Upper lobe of right lung (tissue), 1 donor: ENCODE data around the gene SNIP1. TPM values are rescaled to one million over a fixed set of nuclear protein-coding genes. Genes with fewer than 3 reads are reported as not detected.

Experiments
- ATAC-seq: fragments of 200-7000 bp; cut with Tn5 transposase; one replicate; pipeline ENCODE4 v1.9.1; 2020; ENCODE audit warnings: mild to moderate bottlenecking, moderate library complexity
- DNase-seq: peaks from one replicate; pipeline ENCODE4 v3.0.0-alpha.2; 2020
- H3K27ac ChIP-seq: fragments of 200-600 bp; one replicate; pipeline ENCODE4 v1.8.0; 2022
- H3K27me3 ChIP-seq: fragments of 200-600 bp; one replicate; pipeline ENCODE4 v1.8.0; 2022; ENCODE audit warnings: mild to moderate bottlenecking
- H3K36me3 ChIP-seq: fragments of 200-600 bp; one replicate; pipeline ENCODE4 v1.8.0; 2022
- H3K4me1 ChIP-seq: fragments of 200-600 bp; one replicate; pipeline ENCODE4 v1.8.0; 2022
- H3K4me3 ChIP-seq: fragments of 200-600 bp; one replicate; pipeline ENCODE4 v1.8.0; 2022; ENCODE audit warnings: mild to moderate bottlenecking
- H3K9me3 ChIP-seq: fragments of 200-600 bp; one replicate; pipeline ENCODE4 v1.8.0; 2022
- intact Hi-C: fragments of 100-400 bp; cut with DNase I; formaldehyde crosslinking; loops from one replicate; pipeline ENCODE4 v1.11.0; 2022
- total RNA-seq: library from RNA; stranded (reverse); fragmentation: NEBNext Ultra II Directional; extraction: Animal tissue kit (Norgen Biotek cat#: 25700); gene quantifications from one replicate; pipeline ENCODE4 v1.2.1, GENCODE V29; 2021
- TF ChIP-seq, protein P1 (sequence below): fragments of 200-600 bp; IDR thresholded peaks from one replicate; pipeline ENCODE4 v1.8.0; 2022; ENCODE audit warnings: antibody characterized with exemption
- donor health status: DM: no; HTN: yes; CAD: no; lungs with severe emphysema.

The SNIP1 gene
- total RNA-seq, 1 donor from 2014 or later = 18.6 TPM

GRCh38 chr1:37574834-37575480 is 20.9 kb upstream of the SNIP1 start:
- no peak overlapping the region for H3K27ac ChIP-seq
- ATAC-seq (no peak), DNase-seq (no peak)
- H3K9me3 ChIP-seq = no peaks in the 10 kb centered on the region
- intact Hi-C loops = no loop called here
- H3K36me3 ChIP-seq = peaks cover 97% of the 10 kb centered on the region
- no peaks in the 10 kb centered on the region for H3K27me3 ChIP-seq
- TF ChIP-seq, protein P1, sequence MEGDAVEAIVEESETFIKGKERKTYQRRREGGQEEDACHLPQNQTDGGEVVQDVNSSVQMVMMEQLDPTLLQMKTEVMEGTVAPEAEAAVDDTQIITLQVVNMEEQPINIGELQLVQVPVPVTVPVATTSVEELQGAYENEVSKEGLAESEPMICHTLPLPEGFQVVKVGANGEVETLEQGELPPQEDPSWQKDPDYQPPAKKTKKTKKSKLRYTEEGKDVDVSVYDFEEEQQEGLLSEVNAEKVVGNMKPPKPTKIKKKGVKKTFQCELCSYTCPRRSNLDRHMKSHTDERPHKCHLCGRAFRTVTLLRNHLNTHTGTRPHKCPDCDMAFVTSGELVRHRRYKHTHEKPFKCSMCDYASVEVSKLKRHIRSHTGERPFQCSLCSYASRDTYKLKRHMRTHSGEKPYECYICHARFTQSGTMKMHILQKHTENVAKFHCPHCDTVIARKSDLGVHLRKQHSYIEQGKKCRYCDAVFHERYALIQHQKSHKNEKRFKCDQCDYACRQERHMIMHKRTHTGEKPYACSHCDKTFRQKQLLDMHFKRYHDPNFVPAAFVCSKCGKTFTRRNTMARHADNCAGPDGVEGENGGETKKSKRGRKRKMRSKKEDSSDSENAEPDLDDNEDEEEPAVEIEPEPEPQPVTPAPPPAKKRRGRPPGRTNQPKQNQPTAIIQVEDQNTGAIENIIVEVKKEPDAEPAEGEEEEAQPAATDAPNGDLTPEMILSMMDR = no peak
- no peak overlapping the region for H3K4me3 ChIP-seq
- no peaks in the 10 kb centered on the region for H3K4me1 ChIP-seq

- Histone ChIP-seq H3K27ac (no peak overlapping the region), H3K4me3 (no peak overlapping the region), H3K9me3 (no peaks in the 10 kb centered on the region), H3K4me1 (no peaks in the 10 kb centered on the region), H3K36me3 (peaks cover 99% of the 10 kb centered on the region), H3K27me3 (no peaks in the 10 kb centered on the region)
- DNase-seq (no peak), ATAC-seq (no peak)
- TF ChIP-seq, protein P1 = no peak
- intact Hi-C loops = no loop called here
Observed at GRCh38 chr1:37570528-37571334, 16.6 kb upstream of the SNIP1 start.

DNA sequence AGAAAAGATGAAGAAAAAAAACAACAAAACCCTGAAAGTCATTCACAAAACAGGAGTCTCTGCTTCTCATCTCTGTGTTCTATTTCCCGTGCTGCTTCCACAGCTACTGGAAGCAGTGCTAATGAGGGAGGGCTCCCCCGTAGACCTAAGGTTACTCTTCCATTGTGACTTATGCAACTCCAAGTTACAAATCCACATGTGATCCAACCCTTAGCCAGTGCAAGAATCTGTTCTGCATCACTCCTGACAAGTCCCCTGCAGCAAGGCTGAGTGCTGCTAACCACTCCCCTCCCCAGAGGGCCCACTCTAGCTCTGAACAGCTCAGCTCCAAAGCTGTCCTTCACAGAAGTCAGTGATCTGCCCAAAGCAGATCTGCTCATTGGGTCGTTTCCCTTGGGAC is 12.9 kb upstream of the SNIP1 start:
- H3K27ac ChIP-seq = no peak overlapping the region
- H3K4me1 ChIP-seq = no peaks in the 10 kb centered on the region
- H3K36me3 ChIP-seq = peaks cover 78% of the 10 kb centered on the region
- TF ChIP-seq, protein P1 = no peak
- H3K4me3 ChIP-seq = no peak overlapping the region
- intact Hi-C loops = no loop called here
- no peaks in the 10 kb centered on the region for H3K27me3 ChIP-seq
- ATAC-seq = no peak
- DNase-seq = no peak
- H3K9me3 ChIP-seq = no peaks in the 10 kb centered on the region

- DNase-seq = no peak
- Histone ChIP-seq H3K9me3 (no peaks in the 10 kb centered on the region), H3K27ac (no peak overlapping the region), H3K27me3 (no peaks in the 10 kb centered on the region), H3K4me1 (no peaks in the 10 kb centered on the region), H3K4me3 (no peak overlapping the region), H3K36me3 (peaks cover 57% of the 10 kb centered on the region)
- no peak for ATAC-seq
- TF ChIP-seq, protein P1 = no peak
- intact Hi-C loops = no loop called here
Observed at GRCh38 chr1:37564892-37565291, 10.8 kb upstream of the SNIP1 start.

DNA sequence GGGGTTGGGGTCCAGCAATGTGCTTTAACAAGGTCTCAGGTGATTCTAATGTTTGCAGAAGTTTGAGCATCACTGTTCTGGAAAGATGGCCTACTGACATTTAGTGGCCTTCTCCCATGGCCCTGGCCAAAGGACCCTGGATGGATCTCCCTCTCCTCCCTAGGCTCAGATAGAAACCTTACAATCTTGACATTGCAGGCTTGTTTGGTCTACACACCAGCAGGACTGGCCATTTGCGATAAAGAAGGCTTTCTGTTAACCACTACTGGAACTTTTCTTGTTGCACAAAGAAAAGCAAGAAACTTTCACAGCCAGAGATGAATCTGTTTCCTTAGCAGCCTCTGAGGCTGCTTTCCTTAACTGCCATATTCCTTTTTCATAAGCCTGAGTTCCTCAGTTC is 8.9 kb upstream of the SNIP1 start:
- Histone ChIP-seq H3K4me3 (no peak overlapping the region), H3K4me1 (no peaks in the 10 kb centered on the region), H3K36me3 (peaks cover 38% of the 10 kb centered on the region), H3K27me3 (no peaks in the 10 kb centered on the region), H3K9me3 (no peaks in the 10 kb centered on the region), H3K27ac (no peak overlapping the region)
- TF ChIP-seq, protein P1 = no peak
- ATAC-seq = no peak
- intact Hi-C loops = no loop called here
- DNase-seq = no peak
